Neuron (in vitro differentiated cells): Measurements from ENCODE around the gene WDR90.

Experiments
- H2AFZ ChIP-seq: one replicate; pipeline ENCODE4 v1.6.1; 2013; ENCODE audit warnings: low read depth, mild to moderate bottlenecking, inconsistent platforms, low read length, moderate library complexity
- H3K27me3 ChIP-seq: one replicate; pipeline ENCODE4 v1.6.1; 2013; ENCODE audit warnings: low read length; ENCODE audit not compliant: insufficient read depth
- H3K36me3 ChIP-seq: one replicate; pipeline ENCODE4 v1.6.1; 2013; ENCODE audit warnings: low read length; ENCODE audit not compliant: insufficient read depth
- H3K4me1 ChIP-seq: one replicate; pipeline ENCODE4 v1.6.1; 2013; ENCODE audit warnings: low read length; ENCODE audit not compliant: insufficient read depth
- H3K4me3 ChIP-seq: 2 replicates; pipeline ENCODE4 v1.5.1; 2013; ENCODE audit warnings: mild to moderate bottlenecking, low read length, moderate library complexity
- H3K9me3 ChIP-seq: one replicate; pipeline ENCODE4 v1.6.1; 2013; ENCODE audit warnings: low read length

WDR90 gene

DNA sequence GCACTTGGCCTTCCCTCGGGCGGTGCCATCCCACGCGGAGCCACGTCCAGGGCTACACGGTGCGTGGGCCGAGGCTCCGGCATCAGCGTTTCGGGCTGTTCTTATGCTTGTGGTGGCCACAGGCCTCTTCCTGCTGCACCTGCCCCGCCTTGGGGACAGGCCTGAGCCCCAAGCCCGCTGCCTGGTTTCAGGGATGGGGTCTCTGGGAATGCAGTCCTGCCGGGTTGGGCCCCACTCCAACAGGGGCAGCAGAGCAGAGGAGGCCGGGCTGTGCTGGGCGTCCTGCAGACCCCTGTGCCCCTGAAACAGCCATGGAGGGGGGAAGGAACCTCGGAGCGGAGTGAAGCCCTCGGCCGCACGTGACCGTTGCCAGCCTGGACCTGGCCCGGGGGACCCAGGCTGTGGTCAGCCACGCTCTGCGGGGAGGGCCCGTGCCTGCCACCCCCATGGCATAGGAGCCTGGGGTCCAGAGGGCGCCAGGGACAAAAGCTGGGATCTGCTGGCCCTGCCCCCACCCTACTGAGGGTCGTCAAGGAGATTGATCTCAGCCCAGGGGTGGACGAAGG, 18.8 kb upstream of the WDR90 start:
- Histone ChIP-seq H3K9me3 (no peaks in the 10 kb centered on the region), H2AFZ (no peak overlapping the region), H3K4me3 (peak overlapping the region; percentile 29), H3K36me3 (peaks cover 40% of the 10 kb centered on the region), H3K27me3 (no peaks in the 10 kb centered on the region), H3K4me1 (peaks cover 43% of the 10 kb centered on the region)

DNA sequence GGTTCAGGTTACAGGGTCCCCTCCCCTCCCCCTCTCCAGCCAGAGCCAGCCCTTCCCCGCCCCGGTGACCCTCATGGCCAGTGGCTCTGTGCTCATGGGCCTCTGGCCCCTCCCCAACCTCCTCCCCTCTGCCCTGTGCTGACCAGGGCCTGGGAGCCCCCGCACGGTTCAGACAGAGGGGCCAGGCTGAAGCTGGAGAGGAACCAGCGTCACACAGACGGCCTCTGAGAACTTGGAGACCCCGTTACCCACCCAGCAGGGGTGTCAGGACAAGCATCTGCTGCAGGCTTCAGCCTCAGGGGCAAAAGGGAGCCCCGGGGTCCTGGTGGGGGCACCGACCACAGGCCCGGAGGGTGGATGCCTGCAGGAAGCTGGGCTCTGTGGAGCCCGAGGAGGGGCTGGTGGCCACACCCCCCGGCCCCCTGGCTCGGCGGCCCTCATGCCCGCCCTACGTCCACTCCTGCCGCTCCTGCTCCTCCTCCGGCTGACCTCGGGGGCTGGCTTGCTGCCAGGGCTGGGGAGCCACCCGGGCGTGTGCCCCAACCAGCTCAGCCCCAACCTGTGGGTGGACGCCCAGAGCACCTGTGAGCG, 18.3 kb upstream of the WDR90 start, which contains the start of gene WFIKKN1:
Gene WFIKKN1, plus strand, starts transcription at position 171 of the 591 bp plus-strand sequence. Its CDS starts 269 bp downstream, at position 440.
- Histone ChIP-seq H3K9me3 (no peaks in the 10 kb centered on the region), H2AFZ (no peak within 1 kb of the TSS), H3K36me3 (peaks cover 36% of the 10 kb centered on the region), H3K4me3 (peak within 1 kb of the TSS; percentile 29), H3K4me1 (peaks cover 47% of the 10 kb centered on the region), H3K27me3 (no peaks in the 10 kb centered on the region)

DNA sequence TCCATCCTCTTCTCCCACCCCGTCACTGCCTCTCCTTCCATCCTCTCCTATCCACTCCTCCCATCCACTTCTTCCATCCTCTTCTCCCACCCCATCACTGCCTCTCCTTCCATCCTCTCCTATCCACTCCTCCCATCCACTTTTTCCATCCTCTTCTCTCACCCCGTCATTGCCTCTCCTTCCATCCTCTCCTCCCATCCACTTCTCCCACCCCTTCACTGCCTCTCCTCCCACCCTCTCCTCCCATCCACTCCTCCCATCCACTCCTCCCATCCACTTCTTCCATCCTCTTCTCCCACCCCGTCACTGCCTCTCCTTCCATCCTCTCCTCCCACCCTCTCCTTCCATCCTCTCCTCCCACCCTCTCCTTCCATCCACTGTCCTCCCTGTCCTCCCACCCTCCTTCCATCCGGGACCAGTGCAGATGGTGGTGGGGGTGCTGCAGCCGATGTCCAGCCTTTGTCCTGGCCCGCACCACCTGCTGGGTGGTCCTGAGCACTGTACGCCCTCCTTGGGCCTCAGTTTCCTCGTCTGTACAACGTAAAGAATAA, 17.3 kb upstream of the WDR90 start:
- H3K9me3 ChIP-seq = no peaks in the 10 kb centered on the region
- H3K4me3 ChIP-seq = no peak overlapping the region
- H3K27me3 ChIP-seq = no peaks in the 10 kb centered on the region
- peaks cover 30% of the 10 kb centered on the region for H3K36me3 ChIP-seq
- peaks cover 47% of the 10 kb centered on the region for H3K4me1 ChIP-seq
- H2AFZ ChIP-seq = no peak overlapping the region

DNA sequence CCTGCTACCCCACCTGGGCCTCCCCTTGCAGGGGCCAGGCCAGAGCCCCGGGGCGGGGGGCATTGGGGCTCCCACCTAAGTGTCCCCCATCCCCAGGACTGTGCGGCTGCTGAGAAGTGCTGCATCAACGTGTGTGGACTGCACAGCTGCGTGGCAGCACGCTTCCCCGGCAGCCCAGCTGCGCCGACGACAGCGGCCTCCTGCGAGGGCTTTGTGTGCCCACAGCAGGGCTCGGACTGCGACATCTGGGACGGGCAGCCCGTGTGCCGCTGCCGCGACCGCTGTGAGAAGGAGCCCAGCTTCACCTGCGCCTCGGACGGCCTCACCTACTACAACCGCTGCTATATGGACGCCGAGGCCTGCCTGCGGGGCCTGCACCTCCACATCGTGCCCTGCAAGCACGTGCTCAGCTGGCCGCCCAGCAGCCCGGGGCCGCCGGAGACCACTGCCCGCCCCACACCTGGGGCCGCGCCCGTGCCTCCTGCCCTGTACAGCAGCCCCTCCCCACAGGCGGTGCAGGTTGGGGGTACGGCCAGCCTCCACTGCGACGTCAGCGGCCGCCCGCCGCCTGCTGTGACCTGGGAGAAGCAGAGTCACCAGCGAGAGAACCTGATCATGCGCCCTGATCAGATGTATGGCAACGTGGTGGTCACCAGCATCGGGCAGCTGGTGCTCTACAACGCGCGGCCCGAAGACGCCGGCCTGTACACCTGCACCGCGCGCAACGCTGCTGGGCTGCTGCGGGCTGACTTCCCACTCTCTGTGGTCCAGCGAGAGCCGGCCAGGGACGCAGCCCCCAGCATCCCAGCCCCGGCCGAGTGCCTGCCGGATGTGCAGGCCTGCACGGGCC, 16.5 kb upstream of the WDR90 start:
- H3K27me3 ChIP-seq = no peaks in the 10 kb centered on the region
- peaks cover 53% of the 10 kb centered on the region for H3K4me1 ChIP-seq
- H3K4me3 ChIP-seq = no peak overlapping the region
- peaks cover 24% of the 10 kb centered on the region for H3K36me3 ChIP-seq
- H3K9me3 ChIP-seq = no peaks in the 10 kb centered on the region
- H2AFZ ChIP-seq = no peak overlapping the region

DNA sequence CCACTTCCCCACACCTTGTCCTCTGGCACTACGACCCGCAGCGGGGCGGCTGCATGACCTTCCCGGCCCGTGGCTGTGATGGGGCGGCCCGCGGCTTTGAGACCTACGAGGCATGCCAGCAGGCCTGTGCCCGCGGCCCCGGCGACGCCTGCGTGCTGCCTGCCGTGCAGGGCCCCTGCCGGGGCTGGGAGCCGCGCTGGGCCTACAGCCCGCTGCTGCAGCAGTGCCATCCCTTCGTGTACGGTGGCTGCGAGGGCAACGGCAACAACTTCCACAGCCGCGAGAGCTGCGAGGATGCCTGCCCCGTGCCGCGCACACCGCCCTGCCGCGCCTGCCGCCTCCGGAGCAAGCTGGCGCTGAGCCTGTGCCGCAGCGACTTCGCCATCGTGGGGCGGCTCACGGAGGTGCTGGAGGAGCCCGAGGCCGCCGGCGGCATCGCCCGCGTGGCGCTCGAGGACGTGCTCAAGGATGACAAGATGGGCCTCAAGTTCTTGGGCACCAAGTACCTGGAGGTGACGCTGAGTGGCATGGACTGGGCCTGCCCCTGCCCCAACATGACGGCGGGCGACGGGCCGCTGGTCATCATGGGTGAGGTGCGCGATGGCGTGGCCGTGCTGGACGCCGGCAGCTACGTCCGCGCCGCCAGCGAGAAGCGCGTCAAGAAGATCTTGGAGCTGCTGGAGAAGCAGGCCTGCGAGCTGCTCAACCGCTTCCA, 15.7 kb upstream of the WDR90 start:
- H3K9me3 ChIP-seq = no peaks in the 10 kb centered on the region
- H3K4me3 ChIP-seq = no peak overlapping the region
- no peaks in the 10 kb centered on the region for H3K27me3 ChIP-seq
- peaks cover 55% of the 10 kb centered on the region for H3K4me1 ChIP-seq
- no peak overlapping the region for H2AFZ ChIP-seq
- peaks cover 19% of the 10 kb centered on the region for H3K36me3 ChIP-seq

DNA sequence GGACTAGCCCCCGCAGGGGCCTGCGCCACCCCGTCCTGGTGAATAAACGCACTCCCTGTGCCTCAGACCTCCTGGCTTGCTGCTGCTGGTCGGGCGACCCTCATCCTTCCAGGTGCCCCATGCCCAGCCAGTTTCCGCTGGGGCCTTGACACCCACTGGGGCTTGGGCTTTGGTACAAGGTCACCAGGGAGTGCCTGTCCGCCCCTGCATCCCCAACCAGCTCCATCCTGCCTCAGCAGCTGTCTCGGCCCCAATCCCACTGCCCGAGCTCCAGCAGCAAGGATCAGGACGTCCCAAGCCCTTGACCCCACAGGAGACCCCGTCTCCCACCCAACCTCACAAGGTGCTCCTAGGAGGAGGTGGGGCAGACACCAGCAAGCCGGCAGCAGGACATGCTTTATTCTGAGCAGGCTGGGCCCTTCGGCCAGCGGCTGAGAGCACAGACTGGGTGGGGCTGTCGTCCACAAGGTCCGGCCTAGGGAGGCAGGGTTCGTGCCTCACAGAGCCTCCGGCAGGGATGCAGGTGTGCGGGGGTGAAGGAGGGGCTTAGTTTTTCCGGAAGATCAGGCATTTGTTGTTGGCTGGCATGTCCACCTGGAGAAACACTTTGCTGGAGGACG, 15.0 kb upstream of the WDR90 start:
- H3K4me1 ChIP-seq = peaks cover 53% of the 10 kb centered on the region
- no peak overlapping the region for H3K4me3 ChIP-seq
- H3K27me3 ChIP-seq = no peaks in the 10 kb centered on the region
- H3K36me3 ChIP-seq = peaks cover 17% of the 10 kb centered on the region
- H2AFZ ChIP-seq = no peak overlapping the region
- H3K9me3 ChIP-seq = no peaks in the 10 kb centered on the region

DNA sequence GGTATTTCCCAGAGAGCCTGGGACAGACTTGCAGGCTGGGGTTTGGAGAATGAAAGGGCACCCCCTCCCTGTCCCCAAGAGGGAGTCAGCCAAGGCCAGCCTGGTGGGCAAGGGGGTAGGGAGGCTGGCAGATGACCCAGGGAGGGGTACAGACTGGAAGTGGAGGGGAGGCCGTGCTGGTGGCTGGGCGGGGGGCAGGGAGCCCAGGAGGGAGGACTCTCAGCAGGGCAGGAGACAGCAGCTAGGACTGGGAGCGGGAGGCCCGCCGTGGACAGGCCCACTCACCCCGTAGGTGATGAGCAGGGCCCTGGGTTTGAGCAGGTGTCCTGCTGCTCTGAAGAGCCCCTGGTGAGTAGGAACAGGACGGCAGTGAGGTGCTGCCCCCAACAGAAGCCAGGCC, 14.2 kb upstream of the WDR90 start:
- H3K36me3 ChIP-seq = peaks cover 17% of the 10 kb centered on the region
- no peak overlapping the region for H2AFZ ChIP-seq
- no peaks in the 10 kb centered on the region for H3K27me3 ChIP-seq
- peak overlapping the region; percentile 74 for H3K4me3 ChIP-seq
- H3K9me3 ChIP-seq = no peaks in the 10 kb centered on the region
- H3K4me1 ChIP-seq = peaks cover 45% of the 10 kb centered on the region

DNA sequence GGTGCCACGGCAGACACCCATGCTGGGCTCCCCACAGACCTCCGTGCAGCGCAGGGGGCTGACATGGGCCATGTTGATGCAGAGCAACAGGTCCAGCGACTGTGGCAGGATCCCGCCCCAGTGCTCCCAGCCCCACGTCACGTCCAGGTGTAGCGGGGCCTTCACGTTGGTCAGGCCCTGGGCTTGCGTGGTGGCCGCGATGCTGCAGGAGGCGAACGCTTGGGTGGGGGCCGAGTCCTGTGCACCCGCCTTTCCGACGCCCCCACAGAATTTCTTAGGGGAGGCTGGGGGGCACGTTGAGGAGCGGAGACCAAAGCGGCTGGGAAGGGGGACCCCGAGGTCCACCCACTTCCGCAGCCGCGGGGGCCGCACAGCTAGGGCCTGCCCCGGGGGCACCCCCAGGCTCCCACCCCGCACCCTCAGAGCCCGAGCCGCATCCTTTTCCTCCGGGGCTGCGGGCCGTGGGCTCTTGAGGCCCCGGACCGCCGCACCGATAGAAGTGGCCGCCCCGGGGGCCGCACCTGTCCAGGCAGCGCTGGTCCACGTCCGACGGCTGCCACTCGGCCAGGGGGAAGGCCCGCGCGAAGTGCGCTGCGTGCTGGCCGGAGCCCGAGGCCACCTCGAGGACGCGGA, 13.5 kb upstream of the WDR90 start:
- Histone ChIP-seq H3K4me1 (peaks cover 38% of the 10 kb centered on the region), H2AFZ (peak overlapping the region; percentile 6), H3K27me3 (no peaks in the 10 kb centered on the region)

DNA sequence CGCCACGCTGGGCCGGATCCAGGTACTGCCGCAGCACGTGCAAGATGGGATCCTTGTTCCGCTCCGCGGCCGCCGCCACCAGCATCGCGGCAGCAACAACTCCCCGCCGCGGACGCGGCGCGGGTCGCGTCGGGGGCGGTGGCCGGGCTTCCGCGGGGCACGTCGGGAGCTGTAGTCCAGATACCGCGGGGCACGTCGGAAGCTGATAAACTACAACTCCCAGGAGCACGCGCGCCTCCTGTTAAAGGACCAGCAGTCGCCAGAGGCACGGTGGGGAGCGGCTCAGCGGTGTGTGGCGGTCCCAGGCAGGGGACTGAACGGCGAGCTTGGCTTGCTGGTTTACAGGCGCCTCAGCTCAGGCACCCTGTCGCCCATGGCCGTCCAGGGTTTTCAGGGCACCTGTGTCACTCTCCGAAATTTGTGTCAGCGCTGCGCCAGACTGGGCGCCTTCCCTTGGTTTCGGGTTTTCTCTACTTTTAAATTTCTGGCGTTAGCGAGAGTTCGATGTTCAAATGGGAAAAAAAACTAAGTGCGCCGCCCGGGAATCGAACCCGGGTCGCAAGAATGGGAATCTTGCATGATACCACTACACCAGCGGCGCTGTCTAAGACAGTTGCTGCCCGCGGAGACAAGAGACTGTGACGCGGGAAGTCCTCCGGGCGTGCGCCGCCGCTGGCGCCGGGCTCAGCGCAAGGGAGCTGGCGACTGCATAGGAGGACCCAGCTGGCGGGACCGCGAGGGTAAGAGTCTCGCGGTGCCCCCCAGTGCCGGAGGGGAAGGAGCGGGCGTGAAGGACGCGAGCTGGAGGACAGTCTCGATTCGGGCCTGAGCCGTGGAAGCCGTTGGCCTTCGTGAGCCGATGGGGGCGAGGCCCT, 12.7 kb upstream of the WDR90 start, which contains the start of gene METTL26:
Gene METTL26, minus strand, starts transcription at position 100 of the 875 bp plus-strand sequence. Its CDS starts 15 bp downstream, at position 85.
- Histone ChIP-seq H3K27me3 (no peaks in the 10 kb centered on the region), H3K4me3 (peak within 1 kb of the TSS; percentile 74), H2AFZ (peak within 1 kb of the TSS; percentile 6), H3K4me1 (peaks cover 36% of the 10 kb centered on the region), H3K9me3 (no peaks in the 10 kb centered on the region), H3K36me3 (peaks cover 17% of the 10 kb centered on the region)

More for the DNA sequence above, 13.5 kb upstream of the WDR90 start:
- no peaks in the 10 kb centered on the region for H3K9me3 ChIP-seq
- peak overlapping the region; percentile 74 for H3K4me3 ChIP-seq
- H3K36me3 ChIP-seq = peaks cover 17% of the 10 kb centered on the region

DNA sequence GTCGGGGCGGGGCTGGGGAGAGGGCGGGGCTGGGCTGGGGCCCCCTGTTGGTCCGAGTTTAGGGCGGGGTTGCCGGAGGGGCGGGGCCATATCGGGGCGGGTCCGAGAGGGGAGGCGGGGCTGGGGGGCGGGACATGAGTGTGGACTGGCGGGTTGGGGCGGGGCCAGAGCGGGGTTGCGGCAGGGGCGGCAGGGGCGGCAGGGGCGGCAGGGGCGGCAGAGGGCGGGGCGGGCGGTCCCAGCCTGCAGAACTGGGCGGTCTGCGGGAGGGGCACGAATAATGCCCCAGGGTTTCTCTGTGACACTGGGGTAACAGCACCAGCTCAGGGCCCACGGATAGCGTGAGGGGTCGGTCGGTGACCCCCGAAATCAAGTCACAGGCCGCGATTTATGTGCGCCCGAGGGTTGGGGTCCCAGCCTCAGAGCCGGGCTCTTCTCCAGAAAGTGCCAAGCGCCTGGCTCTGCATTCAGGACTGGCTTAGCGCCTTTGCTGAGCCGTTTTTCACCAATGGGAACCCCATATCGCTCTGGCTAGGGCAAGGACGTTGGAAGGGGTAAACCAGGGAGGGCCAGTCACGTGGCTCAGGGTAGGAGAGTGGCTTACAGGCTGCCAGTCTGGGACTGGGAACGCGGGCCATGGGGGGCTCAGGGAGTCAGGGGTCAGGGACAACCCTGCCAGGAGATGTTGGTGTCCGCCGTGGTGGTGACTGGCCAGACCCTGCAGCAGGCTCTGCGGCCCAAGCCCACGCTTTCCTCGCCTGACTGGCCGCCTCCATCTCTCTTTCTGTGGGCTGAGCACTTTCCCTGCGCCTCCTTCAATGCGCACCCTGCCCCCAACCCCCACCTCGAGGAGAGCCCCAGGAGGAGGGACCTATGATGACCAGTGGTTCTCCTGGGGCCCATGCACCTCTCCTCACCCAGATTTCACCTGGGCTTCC, 11.8 kb upstream of the WDR90 start:
- Histone ChIP-seq H3K9me3 (no peaks in the 10 kb centered on the region), H3K36me3 (peaks cover 17% of the 10 kb centered on the region), H3K4me3 (peak overlapping the region; percentile 74), H3K4me1 (peaks cover 38% of the 10 kb centered on the region), H3K27me3 (no peaks in the 10 kb centered on the region), H2AFZ (no peak overlapping the region)
